Ascending aorta (tissue), 2 donors: ENCODE results near the gene CDK1. TPM values are rescaled to one million over a fixed set of nuclear protein-coding genes. Genes with fewer than 3 reads are reported as not detected.

Experiments
- DNase-seq, 2 donors: peaks; one replicate each; pipeline ENCODE4 v3.0.0-alpha.2; 2019; ENCODE audit warnings: low spot score in 2 of 2
- H3K27ac ChIP-seq, 2 donors: fragments of 200-600 bp; sonication (generic); one replicate each; pipeline ENCODE4 v1.5.1; 2016 to 2017; ENCODE audit warnings: mild to moderate bottlenecking in 1 of 2
- H3K27me3 ChIP-seq: fragments of 200-600 bp; sonication (generic); one replicate; pipeline ENCODE4 v1.5.1; 2017
- H3K36me3 ChIP-seq, 2 donors: fragments of 200-600 bp; sonication (generic); one replicate each; pipeline ENCODE4 v1.5.1; 2016
- H3K4me1 ChIP-seq, 2 donors: fragments of 200-600 bp; sonication (generic); one replicate each; pipeline ENCODE4 v1.5.1; 2016 to 2017; ENCODE audit warnings: mild to moderate bottlenecking in 1 of 2
- H3K4me3 ChIP-seq, 2 donors: fragments of 200-600 bp; sonication (generic); one replicate each; pipeline ENCODE4 v1.5.1; 2016 to 2017; ENCODE audit warnings: mild to moderate bottlenecking in 1 of 2
- H3K9me3 ChIP-seq, 2 donors: fragments of 200-600 bp; sonication (generic); one replicate each; pipeline ENCODE4 v1.5.1; 2016
- CTCF ChIP-seq, 3 experiments: fragments of 200-600 bp in 2 of 3; fragments of 450-650 bp in 1 of 3; sonication (generic) in 2 of 3; IDR thresholded peaks; one replicate each; pipeline ENCODE4 v1.5.1; 2016 to 2019; ENCODE audit warnings: antibody characterized with exemption in 3 of 3, mild to moderate bottlenecking in 1 of 3, moderate library complexity in 1 of 3
- intact Hi-C: fragments of 100-400 bp; cut with DNase I; formaldehyde crosslinking; loops from one replicate; pipeline ENCODE4 v1.15.1; 2023
- total RNA-seq: library from RNA; depleted of rRNA; stranded (reverse); fragments of >200 nt; gene quantifications from one replicate; pipeline ENCODE4 v1.1.0, GENCODE V29; 2016

CDK1 gene
- total RNA-seq, 1 donor from 2014 or later, result not detected

- no peak overlapping the region for H3K27ac ChIP-seq
- H3K27me3 ChIP-seq, result no peaks in the 10 kb centered on the region
- DNase-seq, result no peak
- TF ChIP-seq CTCF (IDR thresholded peaks at IDR 0.05), result no peak
- no peak overlapping the region for H3K4me3 ChIP-seq
- H3K36me3 ChIP-seq, result no peaks in the 10 kb centered on the region
- intact Hi-C loops, result no loop called here
- H3K9me3 ChIP-seq, result no peaks in the 10 kb centered on the region
- no peaks in the 10 kb centered on the region for H3K4me1 ChIP-seq
These were observed 35.8 kb upstream of the CDK1 start for GRCh38 chr10:60742512-60742911.

GRCh38 chr10:60747817-60748469, 30.3 kb upstream of the CDK1 start:
- Histone ChIP-seq H3K27me3 (no peaks in the 10 kb centered on the region), H3K36me3 (no peaks in the 10 kb centered on the region), H3K4me1 (no peaks in the 10 kb centered on the region), H3K27ac (no peak overlapping the region), H3K4me3 (no peak overlapping the region), H3K9me3 (no peaks in the 10 kb centered on the region)
- no peak for TF ChIP-seq CTCF (IDR thresholded peaks at IDR 0.05)
- no peak for DNase-seq
- intact Hi-C loops, result no loop called here

GRCh38 chr10:60753152-60753551, 25.1 kb upstream of the CDK1 start:
- no peaks in the 10 kb centered on the region for H3K27me3 ChIP-seq
- H3K27ac ChIP-seq, result no peak overlapping the region
- H3K9me3 ChIP-seq, result no peaks in the 10 kb centered on the region
- no peaks in the 10 kb centered on the region for H3K4me1 ChIP-seq
- H3K36me3 ChIP-seq, result no peaks in the 10 kb centered on the region
- H3K4me3 ChIP-seq, result no peak overlapping the region
- intact Hi-C loops, result no loop called here
- no peak for TF ChIP-seq CTCF (IDR thresholded peaks at IDR 0.05)
- DNase-seq, result no peak

- no peaks in the 10 kb centered on the region for H3K9me3 ChIP-seq
- intact Hi-C loops, result no loop called here
- H3K27me3 ChIP-seq, result no peaks in the 10 kb centered on the region
- no peak for TF ChIP-seq CTCF (IDR thresholded peaks at IDR 0.05)
- H3K27ac ChIP-seq, result no peak overlapping the region
- no peak for DNase-seq
- H3K36me3 ChIP-seq, result no peaks in the 10 kb centered on the region
- no peaks in the 10 kb centered on the region for H3K4me1 ChIP-seq
- no peak overlapping the region for H3K4me3 ChIP-seq
These were observed 24.5 kb upstream of the CDK1 start for GRCh38 chr10:60753817-60754216.

- H3K9me3 ChIP-seq, result no peaks in the 10 kb centered on the region
These were observed 20.8 kb upstream of the CDK1 start for GRCh38 chr10:60757420-60757895.

More at GRCh38 chr10:60757420-60757895, 20.8 kb upstream of the CDK1 start:
- no peak overlapping the region for H3K27ac ChIP-seq
- H3K27me3 ChIP-seq, result no peaks in the 10 kb centered on the region
- no peak for TF ChIP-seq CTCF (IDR thresholded peaks at IDR 0.05)
- H3K4me3 ChIP-seq, result no peak overlapping the region
- intact Hi-C loops, result no loop called here
- H3K4me1 ChIP-seq, result no peaks in the 10 kb centered on the region
- no peaks in the 10 kb centered on the region for H3K36me3 ChIP-seq
- no peak for DNase-seq
